Activated B cell treated with CpG ODN at 0.5 μM for 24 hours (primary cell): ENCODE measurements around the gene DIS3L2. TPM values are rescaled to one million over a fixed set of nuclear protein-coding genes. Genes with fewer than 3 reads are reported as not detected.

Experiments used
- ATAC-seq: fragments of 200-7000 bp; cut with Tn5 transposase; one replicate; pipeline ENCODE4 v1.10.0; 2021; ENCODE audit warnings: low read depth, mild to moderate bottlenecking, moderate library complexity
- CTCF ChIA-PET: fragments of 350-600 bp; sonication (Branson Sonifier 250); formaldehyde crosslinking; loops from one replicate; lab custom pipeline; 2021; ENCODE audit warnings: antibody characterized with exemption; lab: Charles Lee
- POLR2A ChIA-PET: fragments of 350-600 bp; sonication (Branson Sonifier 250); formaldehyde crosslinking; loops from one replicate; lab custom pipeline; 2021; ENCODE audit warnings: antibody characterized with exemption; lab: Charles Lee
- DNase-seq: peaks from one replicate; pipeline ENCODE4 v3.0.0; 2022
- H3K27ac Mint-ChIP-seq: one replicate; pipeline ENCODE4 v1.8.0; 2020; ENCODE audit warnings: mixed read lengths
- H3K27me3 Mint-ChIP-seq: one replicate; pipeline ENCODE4 v1.8.0; 2021; ENCODE audit warnings: mixed read lengths
- H3K36me3 Mint-ChIP-seq: one replicate; pipeline ENCODE4 v1.8.0; 2021; ENCODE audit warnings: low read depth, mixed read lengths
- H3K4me1 Mint-ChIP-seq: one replicate; pipeline ENCODE4 v1.8.0; 2021; ENCODE audit warnings: mixed read lengths
- H3K4me3 Mint-ChIP-seq: one replicate; pipeline ENCODE4 v1.8.0; 2020; ENCODE audit warnings: mild to moderate bottlenecking, mixed read lengths
- H3K9me3 Mint-ChIP-seq: one replicate; pipeline ENCODE4 v1.8.0; 2020; ENCODE audit warnings: mixed read lengths
- CTCF ChIP-seq: fragments of 200-600 bp; IDR thresholded peaks from one replicate; pipeline ENCODE4 v1.8.0; 2022; ENCODE audit warnings: antibody characterized with exemption, mild to moderate bottlenecking
- intact Hi-C: fragments of 100-400 bp; cut with micrococcal nuclease; formaldehyde crosslinking; loops from one replicate; pipeline ENCODE4 v1.15.1; 2024
- total RNA-seq: library from RNA; stranded (reverse); gene quantifications from 2 replicates; pipeline ENCODE4 v1.2.3, GENCODE V29; 2022

Gene DIS3L2
- total RNA-seq, 1 donor from 2014 or later: 65.9 TPM

GRCh38 chr2:232228332-232228731 lies 266.8 kb downstream of the DIS3L2 start:
- ATAC-seq: no peak

DNA sequence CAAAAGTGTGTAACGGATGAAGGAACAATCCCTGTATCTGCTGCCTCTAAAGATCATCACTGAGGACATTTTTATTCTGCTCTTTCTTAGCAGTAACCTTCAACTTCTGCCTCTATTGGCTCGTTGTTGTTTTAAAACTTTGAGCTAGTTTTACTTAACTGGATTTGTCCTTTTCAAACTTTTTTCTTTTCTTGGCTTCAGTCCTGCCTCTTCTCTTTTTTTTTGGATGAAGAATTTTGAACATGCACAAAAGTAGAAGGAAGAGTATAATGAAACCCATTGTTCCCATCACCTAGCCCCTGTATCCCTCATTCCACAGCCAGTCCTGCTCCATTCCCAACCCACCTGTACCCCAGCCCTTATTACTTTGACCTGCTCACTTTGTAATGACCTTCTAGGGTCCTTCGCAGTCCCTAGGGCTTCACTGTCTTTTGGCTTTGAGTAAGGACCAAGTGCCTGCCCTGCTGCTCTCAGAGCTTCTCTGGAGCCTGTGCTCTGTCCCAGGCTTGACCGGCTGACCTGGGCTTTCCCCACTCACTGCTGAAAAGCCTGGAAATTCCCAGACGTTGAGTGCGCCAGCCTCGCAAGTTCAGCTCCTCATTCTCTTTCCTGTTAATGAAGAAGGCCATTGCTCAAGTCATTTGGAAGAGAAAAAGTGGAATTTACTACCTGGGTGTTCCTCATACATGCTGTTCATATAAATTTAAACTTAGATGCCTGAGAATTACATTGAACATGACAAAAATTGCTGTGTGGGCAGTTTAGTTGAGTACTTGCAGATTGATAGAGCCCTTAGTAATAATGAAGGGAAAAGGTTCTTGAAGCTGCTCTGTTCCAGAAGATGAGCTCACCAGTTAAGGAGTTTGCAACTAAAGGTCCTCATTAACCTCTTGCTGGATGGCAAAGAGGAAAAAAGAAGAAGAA lies 267.7 kb downstream of the DIS3L2 start:
- Mint-ChIP-seq H3K9me3 (no peaks in the 10 kb centered on the region), H3K27ac (no peak overlapping the region), H3K36me3 (peaks cover 9% of the 10 kb centered on the region), H3K27me3 (no peaks in the 10 kb centered on the region), H3K4me3 (no peak overlapping the region), H3K4me1 (no peaks in the 10 kb centered on the region)
- ChIA-PET POLR2A (no interaction called here), CTCF (interaction anchor here (0.6 to 1.2 kb wide), 2 partner anchors 260 to 305 kb away, joined by 3 to 5 read pairs; no protein-coding TSS in a partner anchor)
- intact Hi-C loops: no loop called here
- ATAC-seq: no peak
- DNase-seq: no peak
- no peak for TF ChIP-seq CTCF

More at GRCh38 chr2:232228332-232228731, 266.8 kb downstream of the DIS3L2 start:
- Mint-ChIP-seq H3K4me3 (no peak overlapping the region), H3K36me3 (peaks cover 14% of the 10 kb centered on the region), H3K27me3 (no peaks in the 10 kb centered on the region), H3K27ac (no peak overlapping the region), H3K4me1 (no peaks in the 10 kb centered on the region), H3K9me3 (no peaks in the 10 kb centered on the region)
- intact Hi-C loops: no loop called here
- ChIA-PET POLR2A (no interaction called here), CTCF (interaction anchor here (0.6 kb wide), 1 partner anchor 261 kb away, joined by 5 read pairs; no protein-coding TSS in a partner anchor)
- DNase-seq: no peak
- TF ChIP-seq CTCF: no peak

GRCh38 chr2:232229911-232230310 lies 268.4 kb downstream of the DIS3L2 start:
- ATAC-seq (no peak), DNase-seq (no peak)
- Mint-ChIP-seq H3K27me3 (no peaks in the 10 kb centered on the region), H3K4me3 (no peak overlapping the region), H3K9me3 (no peaks in the 10 kb centered on the region), H3K27ac (no peak overlapping the region), H3K36me3 (peaks cover 9% of the 10 kb centered on the region), H3K4me1 (no peaks in the 10 kb centered on the region)
- intact Hi-C loops: no loop called here
- TF ChIP-seq CTCF: no peak
- POLR2A ChIA-PET: no interaction called here
- CTCF ChIA-PET: interaction anchor here (1.2 kb wide), 1 partner anchor 306 kb away, joined by 3 read pairs; no protein-coding TSS in a partner anchor

DNA sequence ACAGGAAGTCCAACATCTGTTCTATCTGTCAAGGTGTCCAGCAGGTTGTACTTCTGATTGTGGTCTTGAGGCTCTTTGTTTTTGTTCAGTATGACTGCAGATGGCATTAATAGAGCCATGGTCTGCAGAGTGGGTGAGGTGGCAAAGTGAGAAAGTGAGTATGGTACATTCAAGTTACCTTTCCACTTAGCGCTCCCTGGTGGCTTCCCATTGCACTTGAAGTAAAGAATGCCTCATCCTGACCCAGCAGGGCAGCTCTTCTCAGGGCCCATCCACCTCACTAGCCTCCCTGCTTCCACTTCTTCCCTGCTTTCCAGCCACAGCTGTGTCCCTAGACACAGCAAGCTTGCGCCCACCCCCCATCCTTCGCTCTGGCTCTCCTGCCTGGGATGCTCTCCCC lies 269.0 kb downstream of the DIS3L2 start:
- Mint-ChIP-seq H3K27ac (no peak overlapping the region), H3K36me3 (peaks cover 9% of the 10 kb centered on the region), H3K4me1 (no peaks in the 10 kb centered on the region), H3K9me3 (no peaks in the 10 kb centered on the region), H3K4me3 (no peak overlapping the region), H3K27me3 (no peaks in the 10 kb centered on the region)
- DNase-seq (no peak), ATAC-seq (peak; percentile 18)
- CTCF ChIA-PET: interaction anchor here (1.2 kb wide), 1 partner anchor 307 kb away, joined by 3 read pairs; no protein-coding TSS in a partner anchor
- no peak for TF ChIP-seq CTCF
- intact Hi-C loops: no loop called here
- POLR2A ChIA-PET: no interaction called here

GRCh38 chr2:232231554-232231953 lies 270.0 kb downstream of the DIS3L2 start:
- ChIA-PET CTCF (no interaction called here), POLR2A (no interaction called here)
- ATAC-seq: no peak
- Mint-ChIP-seq H3K36me3 (peaks cover 9% of the 10 kb centered on the region), H3K27me3 (no peaks in the 10 kb centered on the region), H3K9me3 (no peaks in the 10 kb centered on the region), H3K4me1 (no peaks in the 10 kb centered on the region), H3K4me3 (no peak overlapping the region), H3K27ac (no peak overlapping the region)
- intact Hi-C loops: no loop called here
- no peak for DNase-seq
- no peak for TF ChIP-seq CTCF
